Erythroblast (primary cell): ENCODE data around the gene TRIO.

ENCODE experiments used
- GATA1 ChIP-seq: IDR thresholded peaks from 2 replicates; pipeline ENCODE4 v1.6.1; 2011; ENCODE audit warnings: low read depth, mild to moderate bottlenecking, control low read depth, low read length, moderate library complexity
- POLR2A ChIP-seq: IDR thresholded peaks from 2 replicates; pipeline ENCODE4 v1.6.1; 2011; ENCODE audit warnings: mild to moderate bottlenecking, low read length

- TF ChIP-seq POLR2A (no peak), GATA1 (no peak)
Observed at GRCh38 chr5:14144586-14145434, 1.7 kb downstream of the TRIO start.
